CMK (cell line): ENCODE data around the gene COLQ.

ENCODE experiments used
- DNase-seq: peaks from one replicate; pipeline ENCODE4 v3.0.0-alpha.2; 2010; ENCODE audit warnings: low read depth

The COLQ gene

GRCh38 chr3:15520185-15520584, 1.3 kb downstream of the COLQ start:
- DNase-seq = no peak

- DNase-seq = no peak
These were observed 2.4 kb downstream of the COLQ start for GRCh38 chr3:15519096-15519495.

GRCh38 chr3:15514663-15515340, 6.7 kb downstream of the COLQ start:
- no peak for DNase-seq

GRCh38 chr3:15513810-15514662, 7.5 kb downstream of the COLQ start:
- no peak for DNase-seq

GRCh38 chr3:15513116-15513515, 8.4 kb downstream of the COLQ start:
- no peak for DNase-seq

- no peak for DNase-seq
These were observed 9.3 kb downstream of the COLQ start for GRCh38 chr3:15512166-15512565.

- DNase-seq = no peak
These were observed 10.3 kb downstream of the COLQ start for GRCh38 chr3:15511156-15511555.

- DNase-seq = no peak
These were observed 11.0 kb downstream of the COLQ start for GRCh38 chr3:15510493-15510892.

GRCh38 chr3:15506571-15506970, 14.9 kb downstream of the COLQ start:
- no peak for DNase-seq

GRCh38 chr3:15505479-15506165, 15.9 kb downstream of the COLQ start:
- DNase-seq = no peak

GRCh38 chr3:15502616-15503015, 18.9 kb downstream of the COLQ start:
- no peak for DNase-seq

GRCh38 chr3:15501126-15501525, 20.4 kb downstream of the COLQ start:
- DNase-seq = no peak

GRCh38 chr3:15500107-15500724, 21.3 kb downstream of the COLQ start:
- DNase-seq = no peak

- no peak for DNase-seq
These were observed 22.0 kb downstream of the COLQ start for GRCh38 chr3:15499536-15499935.

GRCh38 chr3:15498431-15499214, 22.9 kb downstream of the COLQ start:
- DNase-seq = no peak

- DNase-seq = no peak
These were observed 23.5 kb downstream of the COLQ start for GRCh38 chr3:15497964-15498363.

- DNase-seq = no peak
These were observed 25.2 kb downstream of the COLQ start for GRCh38 chr3:15496341-15496664.

GRCh38 chr3:15495461-15496340, 25.8 kb downstream of the COLQ start:
- DNase-seq = no peak

- no peak for DNase-seq
These were observed 28.1 kb downstream of the COLQ start for GRCh38 chr3:15493436-15493835.

- DNase-seq = no peak
These were observed 28.6 kb downstream of the COLQ start for GRCh38 chr3:15492847-15493360.

- DNase-seq = no peak
These were observed 30.4 kb downstream of the COLQ start for GRCh38 chr3:15491143-15491542.
